Measurements from ENCODE around the gene WIPF2. TPM values are rescaled to one million over a fixed set of nuclear protein-coding genes. Genes with fewer than 3 reads are reported as not detected.

The WIPF2 gene
- total RNA-seq, 4 donors from 2014 or later: 7.7 to 11.1 (median 9.5) TPM

DNA sequence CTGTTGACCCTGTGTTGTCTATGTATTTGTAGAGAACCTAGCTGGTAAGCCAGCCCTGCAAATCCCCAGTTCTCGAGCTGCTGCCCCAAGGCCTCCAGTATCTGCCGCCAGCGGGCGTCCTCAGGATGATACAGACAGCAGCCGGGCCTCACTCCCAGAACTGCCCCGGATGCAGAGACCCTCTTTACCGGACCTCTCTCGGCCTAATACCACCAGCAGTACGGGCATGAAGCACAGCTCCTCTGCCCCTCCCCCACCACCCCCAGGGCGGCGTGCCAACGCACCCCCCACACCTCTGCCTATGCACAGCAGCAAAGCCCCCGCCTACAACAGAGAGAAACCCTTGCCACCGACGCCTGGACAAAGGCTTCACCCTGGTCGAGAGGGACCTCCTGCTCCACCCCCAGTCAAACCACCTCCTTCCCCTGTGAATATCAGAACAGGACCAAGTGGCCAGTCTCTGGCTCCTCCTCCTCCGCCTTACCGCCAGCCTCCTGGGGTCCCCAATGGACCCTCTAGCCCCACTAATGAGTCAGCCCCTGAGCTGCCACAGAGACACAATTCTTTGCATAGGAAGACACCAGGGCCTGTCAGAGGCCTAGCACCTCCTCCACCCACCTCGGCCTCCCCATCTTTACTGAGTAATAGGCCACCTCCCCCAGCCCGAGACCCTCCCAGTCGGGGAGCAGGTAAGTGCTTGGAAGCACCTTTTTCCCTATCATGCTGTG is 45.5 kb downstream of the WIPF2 start:
- peaks cover 0 to 92% (median 11%) of the 10 kb centered on the region in 3 donors for H3K36me3 ChIP-seq
- H3K9me3 ChIP-seq: no peaks in the 10 kb centered on the region
- 73 to 92% methylated on average over 13 to 15 of the region's 21 CpGs for WGBS, 2 donors
- no peaks in the 10 kb centered on the region for H3K27me3 ChIP-seq
- no peak for DNase-seq (ENCODE audit: low spot score in 2 of 2)
- H3K4me1 ChIP-seq: peaks cover 0 to 9% (median 0%) of the 10 kb centered on the region in 4 donors
- no peak overlapping the region for H3K4me3 ChIP-seq
- no peak overlapping the region for H3K27ac ChIP-seq
- TF ChIP-seq POLR2A (IDR thresholded peaks at IDR 0.05) (no peak), CTCF (IDR thresholded peaks at IDR 0.05) (no peak), EP300 (IDR thresholded peaks at IDR 0.05) (no peak)

- no peak for TF ChIP-seq POLR2A (IDR thresholded peaks at IDR 0.05)
- TF ChIP-seq EP300 (IDR thresholded peaks at IDR 0.05): no peak
- no peak for TF ChIP-seq CTCF (IDR thresholded peaks at IDR 0.05)
- DNase-seq (ENCODE audit: low spot score in 2 of 2): no peak
- 87 to 91% methylated on average over 5 of the region's 5 CpGs for WGBS, 2 donors
- H3K9me3 ChIP-seq: no peaks in the 10 kb centered on the region
- H3K27ac ChIP-seq: no peak overlapping the region
- H3K27me3 ChIP-seq: no peaks in the 10 kb centered on the region
- H3K4me1 ChIP-seq: peaks cover 0 to 9% (median 0%) of the 10 kb centered on the region in 4 donors
- no peak overlapping the region for H3K4me3 ChIP-seq
- peaks cover 0 to 85% (median 11%) of the 10 kb centered on the region in 3 donors for H3K36me3 ChIP-seq
Observed at GRCh38 chr17:40265337-40265736, 46.2 kb downstream of the WIPF2 start.

DNA sequence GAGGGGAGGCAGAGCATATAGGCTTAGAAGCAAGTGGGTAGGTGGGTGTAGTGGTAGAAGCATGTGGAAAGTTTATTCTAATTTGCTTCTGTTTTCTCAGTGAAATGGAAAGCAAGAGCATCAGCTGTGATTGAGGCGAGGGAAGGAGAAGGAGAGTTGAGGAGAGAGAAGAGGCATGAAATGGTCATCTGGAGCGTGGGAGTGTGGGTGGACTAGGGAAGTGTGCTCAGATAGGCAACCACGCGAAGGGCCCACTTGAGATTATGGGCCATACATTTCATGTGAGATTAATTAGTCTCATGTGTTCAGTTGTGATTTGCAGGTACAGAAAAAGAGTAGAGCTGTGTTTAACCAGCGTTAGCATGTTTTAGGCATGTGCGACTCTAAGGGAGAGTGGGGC is 47.8 kb downstream of the WIPF2 start:
- peaks cover 0 to 5% (median 0%) of the 10 kb centered on the region in 4 donors for H3K4me1 ChIP-seq
- H3K9me3 ChIP-seq: no peaks in the 10 kb centered on the region
- TF ChIP-seq EP300 (IDR thresholded peaks at IDR 0.05): no peak
- TF ChIP-seq POLR2A (IDR thresholded peaks at IDR 0.05): no peak
- TF ChIP-seq CTCF (IDR thresholded peaks at IDR 0.05): no peak
- 87 to 89% methylated on average over 6 of the region's 6 CpGs for WGBS, 2 donors
- H3K4me3 ChIP-seq: no peak overlapping the region
- DNase-seq (ENCODE audit: low spot score in 2 of 2): no peak
- no peaks in the 10 kb centered on the region for H3K27me3 ChIP-seq
- peaks cover 0 to 80% (median 11%) of the 10 kb centered on the region in 3 donors for H3K36me3 ChIP-seq
- H3K27ac ChIP-seq: no peak overlapping the region

- 32 to 66% methylated on average over 2 of the region's 2 CpGs for WGBS, 2 donors
- H3K9me3 ChIP-seq: no peaks in the 10 kb centered on the region
- H3K4me1 ChIP-seq: peaks cover 0 to 5% (median 0%) of the 10 kb centered on the region in 4 donors
- H3K36me3 ChIP-seq: peaks cover 0 to 79% (median 11%) of the 10 kb centered on the region in 3 donors
- H3K4me3 ChIP-seq: no peak overlapping the region
- TF ChIP-seq CTCF (IDR thresholded peaks at IDR 0.05): no peak
- no peak for TF ChIP-seq POLR2A (IDR thresholded peaks at IDR 0.05)
- no peak for TF ChIP-seq EP300 (IDR thresholded peaks at IDR 0.05)
- DNase-seq (ENCODE audit: low spot score in 2 of 2): no peak
- H3K27me3 ChIP-seq: no peaks in the 10 kb centered on the region
- no peak overlapping the region for H3K27ac ChIP-seq
Observed at GRCh38 chr17:40268141-40268712, 49.1 kb downstream of the WIPF2 start.

- no peak for DNase-seq (ENCODE audit: low spot score in 2 of 2)
- Histone ChIP-seq H3K27me3 (no peaks in the 10 kb centered on the region), H3K4me3 (no peak overlapping the region), H3K4me1 (peaks cover 0 to 1% (median 0%) of the 10 kb centered on the region in 4 donors), H3K36me3 (peaks cover 0 to 88% (median 18%) of the 10 kb centered on the region in 3 donors), H3K9me3 (no peaks in the 10 kb centered on the region), H3K27ac (no peak overlapping the region)
- WGBS, 2 donors: 71 to 85% methylated on average over 1 of the region's 1 CpG
- no peak for TF ChIP-seq POLR2A (IDR thresholded peaks at IDR 0.05)
- TF ChIP-seq EP300 (IDR thresholded peaks at IDR 0.05): no peak
- TF ChIP-seq CTCF (IDR thresholded peaks at IDR 0.05): no peak
Observed at GRCh38 chr17:40278414-40278813, 59.3 kb downstream of the WIPF2 start.

Measured in tibial nerve (tissue), 4 donors.